DMS53 treated with DMSO at 0.1 percent for 48 hours (cell line): ENCODE data around the gene SLIT1.
A peak's percentile ranks its signal among the peaks of the same experiment; 100 is the strongest.
"Not testable (repeated sequence)": the region's sequence is repeated elsewhere in the genome, so short reads cannot be mapped to it uniquely, and the experiment has no call there.

Experiments used
- DNase-seq: peaks from one replicate; lab custom pipeline; 2025; ENCODE audit not compliant: unreplicated experiment; lab: John Stamatoyannopoulos, UW

SLIT1 gene

GRCh38 chr10:97048649-97049427 lies 136.9 kb downstream of the SLIT1 start:
- no peak for DNase-seq

- no peak for DNase-seq
These were observed 138.0 kb downstream of the SLIT1 start for GRCh38 chr10:97047788-97048187.

GRCh38 chr10:97047083-97047736 lies 138.5 kb downstream of the SLIT1 start:
- DNase-seq = no peak

GRCh38 chr10:97046456-97047082 lies 139.2 kb downstream of the SLIT1 start:
- no peak for DNase-seq

- DNase-seq = no peak
These were observed 142.2 kb downstream of the SLIT1 start for GRCh38 chr10:97043563-97043855.

- no peak for DNase-seq
These were observed 142.8 kb downstream of the SLIT1 start for GRCh38 chr10:97042716-97043562.

GRCh38 chr10:97042081-97042480 lies 143.7 kb downstream of the SLIT1 start:
- no peak for DNase-seq

- DNase-seq = no peak
These were observed 145.1 kb downstream of the SLIT1 start for GRCh38 chr10:97040706-97041105.

- DNase-seq = no peak
These were observed 145.5 kb downstream of the SLIT1 start for GRCh38 chr10:97040248-97040584.

GRCh38 chr10:97039538-97040247 lies 146.1 kb downstream of the SLIT1 start:
- DNase-seq = no peak

GRCh38 chr10:97038688-97039087 lies 147.1 kb downstream of the SLIT1 start:
- DNase-seq = no peak

GRCh38 chr10:97037365-97038361 lies 148.1 kb downstream of the SLIT1 start:
- DNase-seq = peak; percentile 72

GRCh38 chr10:97034958-97035769 lies 150.6 kb downstream of the SLIT1 start:
- no peak for DNase-seq

GRCh38 chr10:97034301-97034700 lies 151.5 kb downstream of the SLIT1 start:
- no peak for DNase-seq

GRCh38 chr10:97033841-97034240 lies 151.9 kb downstream of the SLIT1 start:
- not testable (repeated sequence) for DNase-seq

- DNase-seq = no peak
These were observed 153.1 kb downstream of the SLIT1 start for GRCh38 chr10:97032624-97033023.

- no peak for DNase-seq
These were observed 154.3 kb downstream of the SLIT1 start for GRCh38 chr10:97031459-97031858.

GRCh38 chr10:97030894-97031293 lies 154.9 kb downstream of the SLIT1 start:
- no peak for DNase-seq

GRCh38 chr10:97029271-97029670 lies 156.5 kb downstream of the SLIT1 start:
- no peak for DNase-seq
